Calu3 (cell line): ENCODE data around the gene PCDHB6. TPM values are rescaled to one million over a fixed set of nuclear protein-coding genes. Genes with fewer than 3 reads are reported as not detected.
"Not testable (repeated sequence)": the region's sequence is repeated elsewhere in the genome, so short reads cannot be mapped to it uniquely, and the experiment has no call there.

Experiments
- BruUV-seq: library from RNA; stranded (reverse); fragments of 400-500 nt; replicated peaks from 2 replicates; lab custom pipeline; 2021; lab: Mats Ljungman, UMichigan
- CTCF ChIA-PET: fragments of 300-600 bp; sonication (Branson Sonifier 250); formaldehyde crosslinking; loops from one replicate; lab custom pipeline; 2022; ENCODE audit warnings: antibody characterized with exemption; lab: Charles Lee
- DNase-seq: peaks from one replicate; pipeline ENCODE4 v3.0.0; 2022
- H3K27ac Mint-ChIP-seq: one replicate; pipeline ENCODE4 v1.8.0; 2022; ENCODE audit warnings: mixed read lengths; ENCODE audit not compliant: unreplicated experiment
- H3K27me3 Mint-ChIP-seq: one replicate; pipeline ENCODE4 v1.8.0; 2022; ENCODE audit warnings: mixed read lengths; ENCODE audit not compliant: unreplicated experiment
- H3K36me3 Mint-ChIP-seq: one replicate; pipeline ENCODE4 v1.8.0; 2022; ENCODE audit warnings: mild to moderate bottlenecking, moderate library complexity, mixed read lengths; ENCODE audit not compliant: insufficient read depth, unreplicated experiment
- H3K4me1 Mint-ChIP-seq: one replicate; pipeline ENCODE4 v1.8.0; 2022; ENCODE audit warnings: mild to moderate bottlenecking, low read depth, mixed read lengths; ENCODE audit not compliant: unreplicated experiment
- H3K4me3 Mint-ChIP-seq: one replicate; pipeline ENCODE4 v1.8.0; 2022; ENCODE audit warnings: mild to moderate bottlenecking, low read depth, moderate library complexity, mixed read lengths; ENCODE audit not compliant: unreplicated experiment
- H3K9me3 Mint-ChIP-seq: one replicate; pipeline ENCODE4 v1.8.0; 2022; ENCODE audit warnings: low read depth, mixed read lengths; ENCODE audit not compliant: unreplicated experiment
- intact Hi-C: fragments of 100-400 bp; cut with micrococcal nuclease; formaldehyde crosslinking; loops from one replicate; pipeline ENCODE4 v1.10.0; 2022; ENCODE audit not compliant: unreplicated experiment
- total RNA-seq: library from RNA; stranded (reverse); gene quantifications from 2 replicates; pipeline ENCODE4 v1.2.3, GENCODE V29; 2022
- TF ChIP-seq, protein P1 (sequence below): fragments of 200-600 bp; IDR thresholded peaks from one replicate; pipeline ENCODE4 v1.8.0; 2022; ENCODE audit warnings: antibody characterized with exemption; ENCODE audit not compliant: unreplicated experiment

Gene PCDHB6
- total RNA-seq, 1 experiment from 2014 or later = not detected

DNA sequence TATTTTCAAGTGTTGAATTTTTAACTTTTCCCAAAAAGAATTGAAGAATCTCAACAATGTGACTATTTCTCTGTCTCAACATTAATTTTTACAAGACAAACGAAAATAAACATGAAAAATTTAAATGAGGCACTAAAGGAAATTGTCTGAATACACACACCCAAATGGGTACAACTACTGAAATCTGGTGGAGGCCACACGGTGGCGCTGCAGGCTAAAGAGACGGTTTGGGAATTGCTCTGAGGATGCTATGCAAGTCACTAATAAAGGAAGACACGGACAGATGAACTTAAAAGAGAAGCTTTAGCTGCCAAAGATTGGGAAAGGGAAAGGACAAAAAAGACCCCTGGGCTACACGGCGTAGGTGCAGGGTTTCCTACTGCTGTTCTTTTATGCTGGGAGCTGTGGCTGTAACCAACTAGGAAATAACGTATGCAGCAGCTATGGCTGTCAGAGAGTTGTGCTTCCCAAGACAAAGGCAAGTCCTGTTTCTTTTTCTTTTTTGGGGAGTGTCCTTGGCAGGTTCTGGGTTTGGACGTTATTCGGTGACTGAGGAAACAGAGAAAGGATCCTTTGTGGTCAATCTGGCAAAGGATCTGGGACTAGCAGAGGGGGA is 42.4 kb downstream of the PCDHB6 start, which contains the start of gene PCDHB10:
Gene PCDHB10 (plus strand): TSS at position 244 of the 616 bp plus-strand sequence. CDS start 200 bp downstream, at position 444.
- TF ChIP-seq, protein P1, sequence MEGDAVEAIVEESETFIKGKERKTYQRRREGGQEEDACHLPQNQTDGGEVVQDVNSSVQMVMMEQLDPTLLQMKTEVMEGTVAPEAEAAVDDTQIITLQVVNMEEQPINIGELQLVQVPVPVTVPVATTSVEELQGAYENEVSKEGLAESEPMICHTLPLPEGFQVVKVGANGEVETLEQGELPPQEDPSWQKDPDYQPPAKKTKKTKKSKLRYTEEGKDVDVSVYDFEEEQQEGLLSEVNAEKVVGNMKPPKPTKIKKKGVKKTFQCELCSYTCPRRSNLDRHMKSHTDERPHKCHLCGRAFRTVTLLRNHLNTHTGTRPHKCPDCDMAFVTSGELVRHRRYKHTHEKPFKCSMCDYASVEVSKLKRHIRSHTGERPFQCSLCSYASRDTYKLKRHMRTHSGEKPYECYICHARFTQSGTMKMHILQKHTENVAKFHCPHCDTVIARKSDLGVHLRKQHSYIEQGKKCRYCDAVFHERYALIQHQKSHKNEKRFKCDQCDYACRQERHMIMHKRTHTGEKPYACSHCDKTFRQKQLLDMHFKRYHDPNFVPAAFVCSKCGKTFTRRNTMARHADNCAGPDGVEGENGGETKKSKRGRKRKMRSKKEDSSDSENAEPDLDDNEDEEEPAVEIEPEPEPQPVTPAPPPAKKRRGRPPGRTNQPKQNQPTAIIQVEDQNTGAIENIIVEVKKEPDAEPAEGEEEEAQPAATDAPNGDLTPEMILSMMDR = no peak
- CTCF ChIA-PET = interaction anchor here (1.0 to 1.2 kb wide), 2 partner anchors 158 to 366 kb away, joined by 3 read pairs; partner anchors contain the start of gene PCDHGB1
- no peak within 1 kb of the TSS for H3K27ac Mint-ChIP-seq
- no peaks in the 10 kb centered on the region for H3K36me3 Mint-ChIP-seq
- H3K4me1 Mint-ChIP-seq = no peaks in the 10 kb centered on the region
- H3K27me3 Mint-ChIP-seq = no peaks in the 10 kb centered on the region
- BruUV-seq = no TSS peak
- H3K9me3 Mint-ChIP-seq = peaks cover 17% of the 10 kb centered on the region
- peak within 1 kb of the TSS; percentile 46 for H3K4me3 Mint-ChIP-seq
- peak; percentile 59 for DNase-seq
- intact Hi-C loops = no loop called here

DNA sequence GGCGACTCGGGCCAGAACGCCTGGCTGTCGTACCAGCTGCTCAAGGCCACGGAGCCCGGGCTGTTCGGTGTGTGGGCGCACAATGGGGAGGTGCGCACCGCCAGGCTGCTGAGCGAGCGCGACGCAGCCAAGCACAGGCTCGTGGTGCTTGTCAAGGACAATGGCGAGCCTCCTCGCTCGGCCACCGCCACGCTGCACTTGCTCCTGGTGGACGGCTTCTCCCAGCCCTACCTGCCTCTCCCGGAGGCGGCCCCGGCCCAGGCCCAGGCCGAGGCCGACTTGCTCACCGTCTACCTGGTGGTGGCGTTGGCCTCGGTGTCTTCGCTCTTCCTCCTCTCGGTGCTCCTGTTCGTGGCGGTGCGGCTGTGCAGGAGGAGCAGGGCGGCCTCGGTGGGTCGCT is 44.5 kb downstream of the PCDHB6 start:
- H3K27ac Mint-ChIP-seq, intact Hi-C loops, H3K4me3 Mint-ChIP-seq, CTCF ChIA-PET, H3K4me1 Mint-ChIP-seq, BruUV-seq, H3K27me3 Mint-ChIP-seq, H3K36me3 Mint-ChIP-seq, DNase-seq: not testable (repeated sequence)
- H3K9me3 Mint-ChIP-seq = peaks cover 16% of the 10 kb centered on the region

- no peak overlapping the region for H3K27ac Mint-ChIP-seq
- no peaks in the 10 kb centered on the region for H3K27me3 Mint-ChIP-seq
- no TSS peak for BruUV-seq
- intact Hi-C loops = no loop called here
- H3K36me3 Mint-ChIP-seq = no peaks in the 10 kb centered on the region
- H3K4me1 Mint-ChIP-seq = no peaks in the 10 kb centered on the region
- peaks cover 16% of the 10 kb centered on the region for H3K9me3 Mint-ChIP-seq
- TF ChIP-seq, protein P1 = no peak
- CTCF ChIA-PET = no interaction called here
- H3K4me3 Mint-ChIP-seq = no peak overlapping the region
- no peak for DNase-seq
Measured at GRCh38 chr5:141196363-141196762, 46.5 kb downstream of the PCDHB6 start.

GRCh38 chr5:141199359-141200235 is 49.7 kb downstream of the PCDHB6 start, which contains the start of gene PCDHB11:
Gene PCDHB11, plus strand, starts transcription at chr5:141199627. Its CDS starts 148 bp downstream, at chr5:141199775.
- H3K4me1 Mint-ChIP-seq = no peaks in the 10 kb centered on the region
- TF ChIP-seq, protein P1 = no peak
- intact Hi-C loops = no loop called here
- CTCF ChIA-PET = interaction anchor here (1.6 kb wide), 1 partner anchor 368 kb away, joined by 4 read pairs; no protein-coding TSS in a partner anchor
- DNase-seq = no peak
- no peak within 1 kb of the TSS for H3K27ac Mint-ChIP-seq
- no peak within 1 kb of the TSS for H3K4me3 Mint-ChIP-seq
- H3K36me3 Mint-ChIP-seq = no peaks in the 10 kb centered on the region
- H3K9me3 Mint-ChIP-seq = peaks cover 8% of the 10 kb centered on the region
- no peaks in the 10 kb centered on the region for H3K27me3 Mint-ChIP-seq
- no TSS peak for BruUV-seq

DNA sequence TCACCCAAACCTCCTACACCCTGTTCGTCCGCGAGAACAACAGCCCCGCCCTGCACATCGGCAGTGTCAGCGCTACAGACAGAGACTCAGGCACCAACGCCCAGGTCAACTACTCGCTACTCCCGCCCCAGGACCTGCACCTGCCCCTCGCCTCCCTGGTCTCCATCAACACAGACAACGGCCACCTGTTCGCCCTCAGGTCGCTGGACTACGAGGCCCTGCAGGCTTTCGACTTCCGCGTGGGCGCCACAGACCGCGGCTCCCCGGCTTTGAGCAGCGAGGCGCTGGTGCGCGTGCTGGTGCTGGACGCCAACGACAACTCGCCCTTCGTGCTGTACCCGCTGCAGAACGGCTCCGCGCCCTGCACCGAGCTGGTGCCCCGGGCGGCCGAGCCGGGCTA is 51.3 kb downstream of the PCDHB6 start:
- DNase-seq, H3K27ac Mint-ChIP-seq, intact Hi-C loops, H3K36me3 Mint-ChIP-seq, H3K27me3 Mint-ChIP-seq, CTCF ChIA-PET, H3K4me1 Mint-ChIP-seq, H3K9me3 Mint-ChIP-seq, H3K4me3 Mint-ChIP-seq, BruUV-seq: not testable (repeated sequence)

- intact Hi-C loops, H3K27me3 Mint-ChIP-seq, H3K4me3 Mint-ChIP-seq, H3K36me3 Mint-ChIP-seq, H3K4me1 Mint-ChIP-seq, H3K27ac Mint-ChIP-seq, DNase-seq, H3K9me3 Mint-ChIP-seq, BruUV-seq: not testable (repeated sequence)
- CTCF ChIA-PET = interaction anchor here (0.7 kb wide), 1 partner anchor 132 kb away, joined by 3 read pairs; no protein-coding TSS in a partner anchor
Measured at GRCh38 chr5:141201646-141202045, 51.8 kb downstream of the PCDHB6 start.
